HCT116 (cell line): Measurements from ENCODE around the gene UGT2A2. TPM values are rescaled to one million over a fixed set of nuclear protein-coding genes. Genes with fewer than 3 reads are reported as not detected.

ENCODE experiments used
- ATAC-seq: fragments of 200-7000 bp; cut with Tn5 transposase; 2 replicates; pipeline ENCODE4 v1.9.1; 2020; ENCODE audit warnings: mild to moderate bottlenecking, moderate library complexity
- BruUV-seq: library from RNA; stranded (reverse); fragments of 400-500 nt; replicated peaks from 2 replicates; lab custom pipeline; 2021; lab: Mats Ljungman, UMichigan
- CTCF ChIA-PET: fragments of 300-600 bp; sonication (Branson Sonifier 250); formaldehyde crosslinking; loops from one replicate; lab custom pipeline; 2021; ENCODE audit warnings: antibody characterized with exemption; lab: Charles Lee
- POLR2A ChIA-PET: fragments of 300-600, 350-600 bp; sonication (Branson Sonifier 250); formaldehyde crosslinking; loops from one replicate; lab custom pipeline; 2021; ENCODE audit warnings: antibody characterized with exemption; lab: Charles Lee
- RAD21 ChIA-PET, 2 experiments: fragments of 300-600 bp; sonication (Branson Sonifier 250); formaldehyde crosslinking; loops; one replicate each; lab custom pipeline; 2023; ENCODE audit warnings: low total read pairs in 2 of 2; ENCODE audit not compliant: uncharacterized antibody in 2 of 2, unreplicated experiment in 2 of 2, low non-redundant PET in 1 of 2; lab: Charles Lee
- DNase-seq: peaks from one replicate; pipeline ENCODE4 v3.0.0-alpha.2; 2010; ENCODE audit warnings: low read depth, low spot score
- H2AFZ ChIP-seq: fragments of 200-600 bp; shearing (Covaris generic), sonication (generic); 2 replicates; pipeline ENCODE4 v1.6.1; 2017; ENCODE audit warnings: low read depth, mixed run types, mixed read lengths, antibody characterized with exemption, low read length; ENCODE audit not compliant: poor library complexity, severe bottlenecking
- H3K27ac ChIP-seq: 2 replicates; pipeline ENCODE4 v1.5.1; 2012; ENCODE audit warnings: low read depth, low read length
- H3K27me3 ChIP-seq: fragments of 200-600 bp; sonication (generic); 2 replicates; pipeline ENCODE4 v1.6.1; 2016; ENCODE audit warnings: mixed run types, low read length, mixed read lengths; ENCODE audit not compliant: insufficient read depth
- H3K36me3 ChIP-seq, 2 experiments: fragments of 200-500 bp in 1 of 2; fragments of 200-600 bp in 1 of 2; sonication (Bioruptor generic) in 1 of 2; sonication (generic) in 1 of 2; 2 replicates each; pipeline versions ENCODE4 v1.5.1 to v1.6.1; 2014 to 2016; ENCODE audit warnings: low read length in 2 of 2, inconsistent platforms in 1 of 2, mixed read lengths in 1 of 2, mixed run types in 1 of 2; ENCODE audit not compliant: insufficient read depth in 2 of 2, control insufficient read depth in 1 of 2
- H3K4me1 ChIP-seq, 2 experiments: fragments of 200-600 bp in 1 of 2; sonication (generic) in 1 of 2; 2 replicates each; pipeline versions ENCODE4 v1.5.1 to v1.6.1; 2012 to 2017; ENCODE audit warnings: low read length in 2 of 2, inconsistent platforms in 1 of 2, mild to moderate bottlenecking in 1 of 2, mixed read lengths in 1 of 2, mixed run types in 1 of 2, moderate library complexity in 1 of 2; ENCODE audit not compliant: insufficient read depth in 2 of 2, control insufficient read depth in 1 of 2
- H3K4me2 ChIP-seq: fragments of 200-600 bp; sonication (generic); 2 replicates; pipeline ENCODE4 v1.6.1; 2017; ENCODE audit warnings: mixed run types, low read length, mixed read lengths
- H3K4me3 ChIP-seq, 2 experiments: fragments of 200-600 bp in 1 of 2; sonication (generic) in 1 of 2; replicated peaks in 1 of 2; 2 replicates each; pipeline ENCODE4 v1.5.1; 2011 to 2016; ENCODE audit warnings: low read length in 2 of 2, control low read depth in 1 of 2, low read depth in 1 of 2, mild to moderate bottlenecking in 1 of 2, mixed read lengths in 1 of 2, mixed run types in 1 of 2
- H3K79me2 ChIP-seq: fragments of 200-600 bp; sonication (generic); 2 replicates; pipeline ENCODE4 v1.6.1; 2017; ENCODE audit warnings: mild to moderate bottlenecking, mixed run types, low read length, moderate library complexity, mixed read lengths; ENCODE audit not compliant: insufficient read depth
- H3K9ac ChIP-seq: fragments of 200-600 bp; sonication (generic); 2 replicates; pipeline ENCODE4 v1.6.1; 2016; ENCODE audit warnings: low read length, mixed read lengths
- H3K9me2 ChIP-seq: fragments of 200-600 bp; sonication (generic), shearing (Covaris generic); 2 replicates; pipeline ENCODE4 v1.6.1; 2017; ENCODE audit warnings: mixed run types, mild to moderate bottlenecking, moderate library complexity; ENCODE audit not compliant: insufficient read depth
- H3K9me3 ChIP-seq, 2 experiments: fragments of 200-500 bp in 1 of 2; fragments of 200-600 bp in 1 of 2; sonication (Bioruptor generic) in 1 of 2; sonication (generic) in 1 of 2; 2 replicates each; pipeline ENCODE4 v1.6.1; 2014 to 2017; ENCODE audit warnings: low read length in 2 of 2, mixed read lengths in 2 of 2, inconsistent platforms in 1 of 2, low read depth in 1 of 2, mild to moderate bottlenecking in 1 of 2, mixed run types in 1 of 2, moderate library complexity in 1 of 2; ENCODE audit not compliant: control insufficient read depth in 1 of 2, insufficient read depth in 1 of 2
- H4K20me1 ChIP-seq: fragments of 200-600 bp; sonication (generic), shearing (Covaris generic); 2 replicates; pipeline ENCODE4 v1.6.1; 2017; ENCODE audit warnings: mixed run types, mild to moderate bottlenecking, moderate library complexity; ENCODE audit not compliant: insufficient read depth
- CBX3 ChIP-seq: IDR thresholded peaks from 2 replicates; pipeline ENCODE4 v1.6.1; 2012; ENCODE audit warnings: low read depth
- CEBPB ChIP-seq: IDR thresholded peaks from 2 replicates; pipeline ENCODE4 v1.6.1; 2012; ENCODE audit warnings: low read depth
- CTCF ChIP-seq, 3 experiments: fragments of 200-600 bp in 1 of 3; sonication (generic) in 1 of 3; IDR thresholded peaks in 2 of 3; conservative IDR thresholded peaks in 1 of 3; 2 replicates each; pipeline ENCODE4 v1.5.1; 2012 to 2017; ENCODE audit warnings: low read depth in 2 of 3, low read length in 2 of 3, antibody characterized with exemption in 1 of 3, borderline replicate concordance in 1 of 3, control low read depth in 1 of 3, mild to moderate bottlenecking in 1 of 3, mixed read lengths in 1 of 3, mixed run types in 1 of 3, moderate library complexity in 1 of 3; ENCODE audit not compliant: insufficient read depth in 1 of 3
- EGR1 ChIP-seq: IDR thresholded peaks from 2 replicates; pipeline ENCODE4 v1.6.1; 2012; ENCODE audit warnings: low read depth
- ELF1 ChIP-seq: IDR thresholded peaks from 2 replicates; pipeline ENCODE4 v1.6.1; 2012; ENCODE audit warnings: low read depth, borderline replicate concordance
- EZH2 ChIP-seq: fragments of 200-600 bp; sonication (generic); IDR thresholded peaks from 2 replicates; pipeline ENCODE4 v1.6.1; 2017; ENCODE audit warnings: antibody characterized with exemption, mixed run types
- FOSL1 ChIP-seq: IDR thresholded peaks from 2 replicates; pipeline ENCODE4 v1.6.1; 2012; ENCODE audit warnings: low read depth
- MAX ChIP-seq: IDR thresholded peaks from 2 replicates; pipeline ENCODE4 v1.6.1; 2012
- POLR2A ChIP-seq: IDR thresholded peaks from 2 replicates; pipeline ENCODE4 v1.7.0; 2011; ENCODE audit warnings: borderline replicate concordance; ENCODE audit not compliant: insufficient read depth, insufficient read length; ENCODE audit errors: extremely low read depth
- POLR2AphosphoS5 ChIP-seq: IDR thresholded peaks from 2 replicates; pipeline ENCODE4 v1.6.1; 2011; ENCODE audit warnings: mild to moderate bottlenecking, low read depth, low read length, moderate library complexity
- SIN3A ChIP-seq: IDR thresholded peaks from 2 replicates; pipeline ENCODE4 v1.6.1; 2012; ENCODE audit warnings: low read depth
- SP1 ChIP-seq: IDR thresholded peaks from 2 replicates; pipeline ENCODE4 v1.6.1; 2012; ENCODE audit warnings: low read depth
- SRF ChIP-seq: IDR thresholded peaks from 2 replicates; pipeline ENCODE4 v1.6.1; 2012; ENCODE audit warnings: low read depth
- TCF7L2 ChIP-seq: IDR thresholded peaks from 2 replicates; pipeline ENCODE4 v1.7.0; 2011; ENCODE audit warnings: borderline replicate concordance, inconsistent platforms; ENCODE audit not compliant: insufficient read depth, insufficient read length; ENCODE audit errors: extremely low read depth
- YY1 ChIP-seq: IDR thresholded peaks from 2 replicates; pipeline ENCODE4 v1.6.1; 2011; ENCODE audit warnings: low read length, low read depth, moderate library complexity, mild to moderate bottlenecking; ENCODE audit not compliant: insufficient replicate concordance; ENCODE audit errors: extremely low read depth
- ZBTB33 ChIP-seq: IDR thresholded peaks from 2 replicates; pipeline ENCODE4 v1.6.1; 2011; ENCODE audit warnings: mild to moderate bottlenecking, low read length, moderate library complexity; ENCODE audit not compliant: insufficient replicate concordance; ENCODE audit errors: extremely low read depth
- ZFX ChIP-seq: fragments of 450-650 bp; IDR thresholded peaks from 2 replicates; pipeline ENCODE4 v1.6.1; 2017
- ZNF274 ChIP-seq: fragments of 200-500 bp; sonication (Bioruptor generic); IDR thresholded peaks from 2 replicates; pipeline ENCODE4 v1.6.1; 2014; ENCODE audit warnings: mild to moderate bottlenecking, low read depth, low read length, inconsistent platforms
- intact Hi-C: fragments of 100-400 bp; cut with micrococcal nuclease; formaldehyde crosslinking; loops from 2 replicates; pipeline ENCODE4 v1.10.0; 2022
- total RNA-seq: library from RNA; stranded (reverse); gene quantifications from one replicate; pipeline ENCODE4 v1.2.1, GENCODE V29; 2021; ENCODE audit not compliant: unreplicated experiment

The UGT2A2 gene
- total RNA-seq, 1 experiment from 2014 or later = not detected

GRCh38 chr4:69549651-69550050, 89.8 kb downstream of the UGT2A2 start:
- no peak for ATAC-seq
- TF ChIP-seq TCF7L2 (no peak), CTCF (IDR thresholded peaks at IDR 0.05 in 2 of 3, conservative IDR thresholded peaks at IDR 0.05 in 1 of 3; ENCODE audit: borderline replicate concordance in 1 of 3, insufficient read depth in 1 of 3, low read depth in 2 of 3, low read length in 2 of 3) (no peak), SP1 (no peak), FOSL1 (no peak), SIN3A (no peak), ZFX (no peak), YY1 (no peak), EGR1 (no peak), CEBPB (no peak), ZNF274 (no peak), EZH2 (no peak), POLR2AphosphoS5 (no peak), ELF1 (no peak), POLR2A (no peak), CBX3 (no peak), MAX (no peak), SRF (no peak), ZBTB33 (no peak)
- POLR2A ChIA-PET = no interaction called here

More at GRCh38 chr4:69549651-69550050, 89.8 kb downstream of the UGT2A2 start:
- H3K79me2 ChIP-seq = no peaks in the 10 kb centered on the region
- no peaks in the 10 kb centered on the region for H3K9me3 ChIP-seq
- H3K4me1 ChIP-seq = no peaks in the 10 kb centered on the region
- H3K36me3 ChIP-seq = no peaks in the 10 kb centered on the region
- DNase-seq = no peak
- no peaks in the 10 kb centered on the region for H3K9me2 ChIP-seq
- RAD21 ChIA-PET = no interaction called here
- CTCF ChIA-PET = no interaction called here
- H2AFZ ChIP-seq = no peak overlapping the region
- no peak overlapping the region for H3K4me3 ChIP-seq
- no peak overlapping the region for H3K27ac ChIP-seq
- no peaks in the 10 kb centered on the region for H3K27me3 ChIP-seq
- H3K4me2 ChIP-seq = no peak overlapping the region
- no peaks in the 10 kb centered on the region for H4K20me1 ChIP-seq
- intact Hi-C loops = no loop called here
- H3K9ac ChIP-seq = no peak overlapping the region
- no TSS peak for BruUV-seq
